HG02571 (cell line): ENCODE data around the gene FBXO31.
A peak's percentile ranks its signal among the peaks of the same experiment; 100 is the strongest.
"Not testable (repeated sequence)": the region's sequence is repeated elsewhere in the genome, so short reads cannot be mapped to it uniquely, and the experiment has no call there.

Source experiments
- ATAC-seq: cut with Tn5 transposase; IDR thresholded peaks from one replicate; pipeline ENCODE4 v1.9.1; 2021; ENCODE audit warnings: mild to moderate bottlenecking, moderate library complexity; ENCODE audit not compliant: unreplicated experiment

Gene FBXO31

DNA sequence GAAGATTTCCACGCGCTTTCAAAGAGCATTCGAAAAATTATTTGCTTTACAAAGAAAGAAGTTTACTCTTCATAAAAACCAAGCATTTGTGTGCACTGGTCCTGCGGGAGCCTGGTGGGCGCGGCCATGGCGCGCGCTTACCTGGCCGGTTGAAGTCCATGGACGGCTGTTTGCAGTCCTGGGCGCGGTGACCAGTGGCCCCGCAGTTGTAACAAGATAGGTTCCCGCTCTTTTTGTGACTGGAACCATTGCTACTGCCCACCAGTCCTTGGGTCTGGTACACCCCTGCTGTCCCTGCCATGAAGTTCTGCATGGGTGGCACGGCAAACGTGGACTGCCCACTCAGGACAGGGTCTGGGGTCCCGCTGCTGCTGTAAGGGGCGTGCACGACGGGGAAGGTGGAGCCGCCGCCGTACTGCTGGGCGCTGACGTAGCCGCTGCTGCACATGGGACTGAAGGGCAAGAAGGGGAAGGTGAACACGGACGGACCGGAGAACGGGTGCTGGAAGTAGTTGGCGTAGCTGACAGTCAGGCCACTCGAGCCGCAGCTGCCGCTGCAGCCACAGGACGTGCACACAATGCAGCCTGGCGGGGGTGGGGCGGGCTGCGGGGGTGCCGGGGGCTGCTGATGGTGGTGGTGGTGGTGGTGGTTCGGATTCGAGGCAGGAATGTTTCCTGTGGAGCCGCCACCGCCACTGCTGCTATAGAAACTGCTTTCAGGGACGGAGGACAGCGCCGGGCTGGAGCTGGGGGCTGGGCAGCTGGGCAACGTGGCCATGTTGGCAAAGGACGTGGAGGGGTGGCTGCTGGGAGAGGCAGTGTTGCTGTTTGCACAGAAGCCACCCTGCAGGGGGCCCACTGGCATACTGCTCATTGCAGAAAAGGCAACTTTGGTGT, 28.0 kb upstream of the FBXO31 start:
- ATAC-seq: no peak

DNA sequence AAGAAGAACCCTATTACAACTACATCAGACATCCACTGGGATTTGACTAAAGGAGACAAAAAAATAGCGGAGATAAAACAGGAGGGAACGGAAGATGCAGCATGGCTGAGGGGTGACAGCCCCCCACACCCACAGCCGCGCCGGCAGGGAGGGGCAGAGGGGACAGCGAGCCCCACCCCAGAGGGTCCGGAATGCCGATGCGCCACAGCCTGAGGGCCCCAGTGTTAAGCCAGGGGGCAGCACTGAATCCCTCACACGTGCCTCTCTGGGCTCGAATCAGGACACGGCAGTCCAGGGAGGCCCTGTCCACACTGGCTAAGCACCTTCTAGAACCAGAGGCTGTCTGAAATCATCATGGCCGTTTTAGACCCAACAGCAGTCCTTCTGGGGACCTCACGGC, 27.4 kb upstream of the FBXO31 start:
- no peak for ATAC-seq

DNA sequence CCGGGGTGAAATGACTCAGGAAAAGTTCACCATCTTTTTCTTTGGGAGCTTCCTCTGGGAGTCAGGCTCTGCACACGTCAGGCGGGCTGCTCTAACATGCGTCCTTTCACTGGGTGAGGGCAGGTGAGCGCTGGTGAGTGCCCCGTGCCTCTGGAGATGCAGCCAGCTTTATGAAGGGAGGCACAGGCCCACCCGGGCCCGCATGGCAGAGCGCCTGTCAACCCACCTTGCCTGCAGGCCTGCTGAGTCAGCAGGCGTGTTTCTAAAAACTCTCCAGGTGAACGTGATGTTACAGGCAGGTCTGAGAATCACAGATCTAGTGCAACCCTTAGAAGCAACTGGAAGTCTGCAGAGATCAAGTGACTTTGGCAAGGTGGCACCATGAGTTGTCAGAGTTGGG, 27.0 kb upstream of the FBXO31 start:
- ATAC-seq: no peak

DNA sequence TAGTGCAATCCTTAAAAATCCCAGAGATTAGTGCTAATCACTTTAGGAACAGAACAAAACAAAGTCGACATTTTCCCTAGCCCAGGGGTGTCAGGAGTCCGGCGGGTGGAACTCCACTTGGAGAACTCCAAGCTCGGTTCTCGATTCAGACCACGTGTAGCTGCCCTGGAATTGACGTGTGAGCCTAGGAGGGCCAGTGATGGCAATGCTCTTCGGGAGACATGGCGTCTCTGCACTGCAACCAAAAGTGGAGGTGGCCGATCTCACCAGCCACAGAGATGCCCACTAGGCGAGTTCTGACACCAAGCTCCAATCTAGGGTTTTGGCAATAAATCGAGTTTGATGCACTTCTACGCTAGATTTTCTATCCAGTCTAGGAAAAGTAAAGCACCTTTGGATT, 26.2 kb upstream of the FBXO31 start:
- no peak for ATAC-seq

DNA sequence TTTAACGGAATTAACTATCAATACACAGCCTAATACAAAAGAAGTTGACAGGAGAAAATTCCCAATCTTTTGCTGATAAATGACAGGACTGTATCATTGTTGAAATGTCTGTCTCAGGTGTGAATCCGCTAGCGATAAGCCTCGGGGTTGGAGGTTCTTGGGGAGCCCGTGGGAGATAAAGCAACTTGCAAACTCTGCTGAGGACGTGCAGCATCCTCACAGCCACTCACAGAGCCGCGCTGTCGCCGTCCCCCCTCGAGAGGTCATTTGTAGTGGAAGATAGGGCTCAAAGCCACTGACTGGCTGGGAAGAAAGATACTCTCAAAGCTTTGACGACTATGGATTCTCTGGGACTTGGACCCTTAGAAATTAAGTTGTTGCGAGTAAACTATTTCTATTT, 25.6 kb upstream of the FBXO31 start:
- ATAC-seq: no peak

DNA sequence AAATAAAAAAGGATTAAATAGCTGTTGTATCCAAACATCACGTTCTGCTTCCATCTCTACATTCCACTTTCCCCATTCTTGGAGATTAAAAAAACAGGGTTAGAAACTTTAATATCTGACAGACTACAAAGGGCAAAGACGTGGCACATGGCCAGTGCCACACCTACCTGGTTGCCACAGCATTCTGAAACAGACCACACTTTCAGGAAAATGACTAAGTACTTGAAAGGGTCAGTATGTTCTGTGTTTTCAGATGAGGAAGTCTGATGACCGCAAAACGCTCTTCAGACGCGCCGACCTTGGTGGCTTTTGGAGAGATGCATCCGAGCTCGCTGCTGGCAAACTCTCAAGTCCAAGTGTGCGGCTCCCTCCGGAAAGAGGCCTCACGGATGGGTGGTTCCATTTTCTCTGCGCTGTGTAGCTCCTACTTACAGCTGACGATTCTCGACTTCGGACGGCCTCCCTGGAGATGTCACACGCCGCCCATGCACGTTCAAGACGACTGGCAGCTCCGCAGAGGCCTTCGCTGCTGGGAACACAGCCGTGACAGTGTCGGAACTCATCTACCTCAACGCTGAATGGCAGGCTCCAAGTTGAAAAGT, 24.0 kb upstream of the FBXO31 start:
- ATAC-seq: no peak

DNA sequence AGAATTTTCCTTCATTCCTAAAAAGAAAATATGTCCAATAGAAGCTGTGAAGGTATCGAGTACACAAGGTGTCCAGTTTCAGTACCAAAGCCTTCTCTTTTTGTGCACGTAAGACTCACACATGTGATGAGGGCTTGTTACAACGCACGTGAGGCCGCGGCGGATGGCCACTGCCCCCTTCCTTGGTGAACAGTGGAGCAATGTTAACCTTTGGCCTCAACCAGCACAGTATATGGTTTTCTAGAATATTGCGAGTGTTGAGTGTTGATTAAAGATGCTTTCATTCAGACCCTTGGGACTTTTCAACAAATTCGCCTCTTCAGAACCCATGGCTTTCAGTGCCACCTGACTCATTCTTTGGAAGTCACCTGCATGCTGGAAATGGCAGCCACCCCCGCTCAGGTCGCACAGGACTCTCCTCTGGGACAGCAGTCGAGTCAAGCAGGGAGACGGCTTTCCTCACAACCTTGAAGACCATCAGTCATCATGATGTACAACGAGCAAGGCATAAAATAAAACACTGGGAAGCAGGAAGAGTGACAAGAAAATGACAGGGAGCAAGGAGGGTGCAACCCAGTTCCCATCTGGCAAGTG, 23.0 kb upstream of the FBXO31 start:
- no peak for ATAC-seq

DNA sequence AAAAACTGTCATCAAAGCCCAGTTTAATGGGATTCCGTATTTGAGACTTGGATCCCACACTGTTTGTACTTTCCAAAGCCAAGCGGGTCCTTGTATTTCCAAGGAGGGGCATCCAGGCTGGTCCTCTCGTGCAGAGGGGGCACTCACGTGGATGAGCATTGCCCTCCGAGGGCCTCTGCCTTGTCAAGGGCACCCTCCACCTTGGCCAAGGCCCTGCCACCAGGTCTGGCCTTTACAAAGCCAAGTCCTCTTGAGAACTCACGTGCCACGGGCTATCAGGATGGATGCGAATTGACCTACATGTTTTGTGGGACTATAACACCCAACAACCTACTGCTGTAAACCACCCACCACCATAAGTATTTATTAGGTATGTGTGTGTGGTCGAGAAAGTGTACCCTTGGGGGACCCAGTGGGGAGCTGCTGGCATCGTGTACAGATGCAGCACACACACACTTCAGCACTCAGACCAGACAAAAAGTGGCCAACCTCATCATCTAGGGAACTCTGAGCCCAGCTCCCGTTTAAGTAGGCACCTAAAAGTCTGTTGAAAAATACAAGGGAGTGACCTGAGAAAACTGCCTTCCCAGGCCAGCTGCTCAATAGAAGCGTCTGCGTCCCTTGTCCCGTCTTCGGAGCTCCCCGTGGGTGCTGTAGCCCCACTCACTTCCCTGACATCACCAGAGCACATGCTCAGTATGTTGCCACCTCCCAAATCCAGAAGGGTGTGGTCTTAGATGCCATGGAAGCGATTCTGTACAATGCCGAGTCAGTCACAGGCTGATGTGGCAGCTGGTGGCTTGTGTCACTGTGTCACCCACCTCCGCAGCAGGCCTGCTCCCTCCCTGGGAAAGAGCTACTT, 21.4 kb upstream of the FBXO31 start:
- no peak for ATAC-seq

DNA sequence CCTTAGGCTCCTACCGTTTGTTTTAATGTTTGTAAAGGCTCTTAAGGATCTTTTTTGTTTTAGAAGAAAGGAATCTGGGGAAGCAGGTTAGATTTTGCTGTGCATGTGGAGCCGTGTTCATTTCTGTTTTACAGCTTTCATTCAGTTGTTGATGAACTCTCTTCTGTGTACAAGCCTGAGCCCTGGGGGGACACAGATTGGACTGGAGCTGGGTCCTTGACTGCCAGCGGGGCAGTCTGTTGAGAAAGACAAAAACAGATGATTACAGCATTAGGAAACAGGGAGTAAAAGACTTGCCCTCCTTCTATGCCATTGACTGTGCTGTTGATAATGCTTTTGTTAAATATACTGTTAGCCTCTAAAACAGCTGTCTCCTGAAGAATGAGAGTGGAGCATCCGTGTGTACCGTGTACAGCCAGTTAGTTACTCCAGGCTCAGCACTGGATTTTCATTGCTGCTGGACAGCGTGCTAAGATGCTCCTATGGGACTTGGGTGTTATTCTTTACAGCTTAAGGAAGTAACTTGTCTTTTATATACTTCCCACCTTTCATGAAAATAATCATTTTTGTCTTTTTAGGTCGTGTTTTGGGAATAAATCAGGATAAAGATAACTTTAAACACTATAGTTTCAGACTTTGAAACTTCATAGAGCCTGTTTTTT, 11.7 kb upstream of the FBXO31 start:
- no peak for ATAC-seq

DNA sequence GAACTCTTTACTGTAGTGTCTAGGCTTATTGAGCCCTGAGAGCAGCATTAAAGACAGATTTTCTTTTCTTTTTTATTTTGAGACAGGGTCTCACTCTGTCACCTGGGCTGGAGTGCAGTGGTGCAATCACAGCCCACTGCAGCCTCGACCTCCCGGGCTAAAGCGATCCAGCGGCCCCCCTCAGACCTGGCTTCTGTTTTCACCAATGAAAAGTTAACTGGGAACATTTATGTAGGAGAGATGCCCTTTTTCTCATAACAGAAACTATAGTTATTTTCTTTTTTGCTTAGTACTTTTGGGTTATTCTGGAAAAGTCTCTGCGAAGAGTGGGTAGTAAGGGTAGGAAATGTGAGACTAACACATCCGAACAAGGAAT, 10.1 kb upstream of the FBXO31 start:
- ATAC-seq: no peak

DNA sequence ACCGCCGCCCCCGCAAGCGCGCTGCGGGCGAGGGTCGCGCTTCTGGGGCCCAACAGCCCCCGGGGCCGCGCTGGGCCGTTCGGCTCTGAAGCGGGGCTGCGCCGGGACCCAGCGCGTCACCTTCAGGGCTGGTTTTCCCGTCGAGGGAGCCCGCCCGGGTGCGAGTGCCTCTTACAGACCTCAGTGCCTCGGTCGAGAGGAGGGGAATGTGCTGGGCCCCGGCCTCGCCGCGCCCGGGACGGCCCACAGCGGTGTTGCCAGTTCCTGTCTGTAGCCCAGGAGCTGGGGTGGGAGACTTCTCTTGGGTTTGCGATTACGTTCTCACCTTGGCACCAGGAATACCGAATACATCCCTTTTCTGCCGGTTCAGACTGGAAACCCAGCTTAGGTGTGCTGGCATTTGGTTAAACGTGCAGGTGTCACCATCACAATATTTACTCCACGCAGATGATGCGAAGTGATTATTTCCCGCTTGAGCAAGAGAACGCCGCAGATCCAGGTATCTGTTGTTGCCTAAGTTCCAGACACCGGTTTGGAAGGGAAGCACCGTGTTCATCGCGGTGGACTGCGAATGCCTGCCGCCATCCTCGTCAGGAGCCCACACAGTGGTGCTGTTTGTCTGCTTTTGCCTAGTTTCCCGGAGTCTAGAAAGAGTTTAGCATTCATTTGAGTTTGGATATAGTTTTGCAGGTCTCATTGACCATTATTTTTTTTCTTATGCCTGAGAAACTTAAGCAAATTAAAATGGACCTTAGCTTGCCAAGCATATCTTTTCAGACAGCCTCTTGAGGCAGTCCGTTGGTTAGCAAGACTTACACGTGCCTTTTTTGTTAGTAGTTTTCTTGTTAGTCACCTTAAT, 9.5 kb upstream of the FBXO31 start:
- peak; percentile 1 for ATAC-seq

DNA sequence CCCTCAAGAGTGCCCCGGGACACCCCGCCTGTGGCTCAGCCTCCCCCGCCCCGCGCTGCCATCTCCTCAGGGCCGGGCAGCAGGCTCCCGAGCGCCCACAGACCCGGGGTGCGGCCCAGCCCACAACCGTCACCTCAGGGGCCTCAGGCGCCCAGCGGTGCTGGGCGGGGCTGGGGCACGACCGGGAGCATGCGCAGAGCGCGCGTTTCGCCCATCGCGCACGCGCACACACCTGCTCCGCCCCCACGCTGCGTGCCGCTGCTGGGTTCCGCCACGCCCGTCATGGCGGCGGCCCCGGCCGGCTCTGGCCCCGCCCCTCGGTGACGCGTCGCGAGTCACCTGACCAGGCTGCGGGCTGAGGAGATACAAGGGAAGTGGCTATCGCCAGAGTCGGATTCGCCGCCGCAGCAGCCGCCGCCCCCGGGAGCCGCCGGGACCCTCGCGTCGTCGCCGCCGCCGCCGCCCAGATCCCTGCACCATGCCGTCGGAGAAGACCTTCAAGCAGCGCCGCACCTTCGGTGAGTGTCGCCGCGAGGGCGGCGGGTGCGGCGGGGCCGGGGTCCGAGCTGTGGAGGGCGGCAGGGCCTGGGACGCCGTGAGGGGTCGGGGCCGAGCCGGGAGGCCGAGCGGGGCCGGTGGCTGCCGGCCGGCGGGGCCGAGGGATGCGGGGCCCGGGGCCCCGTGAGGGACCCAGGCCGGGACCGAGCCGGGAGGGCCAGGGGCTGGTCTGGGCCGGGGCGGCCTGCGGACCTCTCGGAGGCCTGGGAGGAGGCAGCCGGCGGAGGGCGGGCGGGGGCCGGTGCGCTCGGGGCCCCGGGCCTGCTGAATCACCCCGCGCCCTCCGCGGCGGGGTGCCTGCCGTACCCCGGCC, 8.6 kb upstream of the FBXO31 start, which contains the start of gene MAP1LC3B:
MAP1LC3B (plus strand) TSS at position 387 of the 871 bp plus-strand sequence; CDS start at position 479, 92 bp downstream.
- peak; percentile 58 for ATAC-seq

DNA sequence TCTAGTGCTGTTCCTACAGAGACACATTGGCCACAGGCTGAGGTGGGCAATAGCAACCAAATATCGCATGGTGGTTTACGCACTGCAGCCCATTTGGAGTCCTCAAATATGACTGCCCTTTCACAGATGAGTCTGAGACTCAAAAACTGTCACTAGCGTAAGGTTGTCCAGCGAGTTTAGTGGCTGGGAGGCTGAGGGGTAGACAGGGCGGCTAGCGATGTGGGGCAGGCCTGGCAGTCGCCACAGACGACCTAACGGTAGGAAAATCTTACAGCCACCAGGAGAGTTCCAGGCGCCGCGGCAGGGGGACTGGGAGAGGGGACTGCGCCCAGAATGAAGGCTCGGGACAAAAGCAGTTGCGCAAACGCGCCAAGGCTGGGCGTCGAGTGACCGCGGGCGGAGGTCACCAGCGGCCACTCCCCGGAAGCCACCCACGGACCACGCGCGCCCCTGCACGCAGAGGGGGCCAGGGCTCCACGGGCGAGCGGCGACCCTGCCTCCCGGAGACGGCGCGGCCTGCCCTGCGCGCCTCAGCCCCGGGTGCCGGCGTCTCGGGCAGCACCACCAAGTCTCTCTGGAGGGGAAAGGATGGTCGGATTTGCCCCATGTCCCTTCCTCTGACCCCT, 7.9 kb upstream of the FBXO31 start:
- peak; percentile 14 for ATAC-seq

DNA sequence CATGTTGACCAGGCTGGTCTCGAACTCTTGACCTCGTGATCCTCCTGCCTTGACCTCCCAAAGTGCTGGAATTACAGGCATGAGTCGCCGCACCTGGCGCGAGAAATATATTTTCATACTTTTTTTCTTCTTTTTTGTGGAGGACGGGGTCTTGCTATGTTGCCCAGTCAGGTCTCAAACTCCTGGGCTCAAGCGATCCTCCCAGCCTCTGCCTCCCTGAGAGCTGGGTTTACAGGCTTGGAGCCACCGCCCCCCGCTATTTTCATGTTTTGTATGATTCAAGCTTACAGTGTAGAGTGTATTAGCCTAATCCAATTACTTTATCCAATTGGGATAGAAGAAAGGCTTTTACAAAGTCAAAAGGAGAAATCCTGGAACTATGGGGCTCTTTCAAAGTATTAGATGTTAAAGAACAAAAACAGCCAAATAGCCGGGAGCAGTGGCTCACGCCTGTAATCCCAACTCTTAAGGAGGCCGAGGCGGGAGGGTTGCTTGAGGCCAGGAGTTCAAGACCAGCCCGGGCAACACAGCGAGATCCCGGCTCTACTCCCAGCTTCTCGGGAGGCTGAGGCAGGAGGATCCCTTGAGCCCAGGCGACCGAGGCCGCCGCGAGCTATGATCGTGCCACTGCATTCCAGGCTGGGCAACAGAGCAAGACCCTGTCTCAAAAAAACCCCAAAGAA, 7.2 kb upstream of the FBXO31 start:
- ATAC-seq: no peak

DNA sequence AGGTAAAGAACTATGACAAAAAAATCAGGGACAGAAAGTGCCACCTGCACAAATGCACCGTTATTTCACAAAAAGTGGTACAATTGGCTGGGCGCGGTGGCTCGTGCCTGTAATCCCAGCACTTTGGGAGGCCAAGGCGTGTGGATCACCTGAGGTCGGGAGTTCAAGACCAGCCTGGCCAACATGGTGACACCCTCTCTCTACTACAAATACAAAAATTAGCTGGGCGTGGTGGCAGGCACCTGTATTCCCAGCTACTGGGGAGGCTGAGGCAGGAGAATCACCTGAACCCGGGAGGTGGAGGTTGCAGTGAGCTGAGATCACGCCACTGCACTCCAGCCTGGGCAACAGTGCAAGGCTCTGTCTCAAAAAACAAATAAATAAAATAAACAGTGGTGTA, 6.3 kb upstream of the FBXO31 start:
- not testable (repeated sequence) for ATAC-seq

DNA sequence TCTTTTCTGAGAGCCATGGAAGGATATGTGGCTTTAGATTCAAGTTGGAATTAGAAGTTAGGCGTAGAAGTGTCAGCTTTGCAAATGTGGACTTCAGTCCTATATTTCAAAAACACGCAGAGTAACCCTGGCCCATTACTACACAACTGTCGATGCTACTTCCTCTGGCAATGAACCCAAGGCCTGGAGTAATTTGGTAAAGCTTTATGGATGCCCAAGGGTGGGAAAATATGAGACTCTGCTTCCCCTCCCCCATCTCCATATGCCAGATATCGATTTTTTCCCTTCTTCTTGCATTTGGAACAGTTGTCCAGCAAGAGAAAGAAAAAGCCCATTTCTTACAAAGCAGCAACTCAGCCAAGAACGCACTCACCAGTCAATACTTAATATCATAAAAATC, 5.7 kb upstream of the FBXO31 start:
- ATAC-seq: no peak

DNA sequence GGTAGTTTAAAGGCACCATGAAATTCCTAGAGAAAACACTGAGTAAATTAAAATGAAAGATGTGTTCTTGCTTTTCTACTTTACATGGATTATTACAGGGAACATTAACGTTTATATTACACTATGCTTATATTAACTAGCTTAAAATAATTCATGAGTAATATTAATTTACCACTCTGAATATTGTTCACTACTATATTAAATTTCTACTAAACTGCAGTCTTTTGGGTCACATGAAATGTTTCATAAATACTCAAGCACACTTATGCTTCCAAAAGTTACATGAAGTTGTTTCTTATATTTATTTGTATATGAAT, 5.2 kb upstream of the FBXO31 start:
- no peak for ATAC-seq
